ENCODE results near the gene PIP5KL1. TPM values are rescaled to one million over a fixed set of nuclear protein-coding genes. Genes with fewer than 3 reads are reported as not detected.
A peak's percentile ranks its signal among the peaks of the same experiment; 100 is the strongest.

PIP5KL1 gene
- total and polyA plus RNA-seq, 2 experiments from 2014 or later: 13.4 to 19.5 TPM

DNA sequence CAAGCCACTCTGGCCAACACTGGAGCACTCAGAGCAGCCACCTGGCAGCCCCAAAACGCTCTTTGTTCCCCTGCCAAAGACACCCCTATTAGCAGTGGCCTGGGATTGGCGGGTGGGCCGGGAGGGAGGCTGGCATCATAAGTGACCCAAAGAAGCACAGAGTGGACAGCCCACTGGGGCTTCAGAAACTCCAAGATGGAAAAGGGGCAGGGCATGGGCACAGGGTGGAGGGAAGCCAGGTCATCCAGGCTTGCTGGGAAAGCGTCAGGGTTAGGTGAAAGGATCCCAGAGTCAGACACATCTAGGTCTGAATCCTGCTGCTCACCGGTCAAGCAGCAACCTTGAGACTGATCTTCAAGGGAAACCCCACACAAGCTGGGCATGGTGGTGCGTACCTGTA, 35.4 kb upstream of the PIP5KL1 start (continued):
- TF ChIP-seq, protein P1, sequence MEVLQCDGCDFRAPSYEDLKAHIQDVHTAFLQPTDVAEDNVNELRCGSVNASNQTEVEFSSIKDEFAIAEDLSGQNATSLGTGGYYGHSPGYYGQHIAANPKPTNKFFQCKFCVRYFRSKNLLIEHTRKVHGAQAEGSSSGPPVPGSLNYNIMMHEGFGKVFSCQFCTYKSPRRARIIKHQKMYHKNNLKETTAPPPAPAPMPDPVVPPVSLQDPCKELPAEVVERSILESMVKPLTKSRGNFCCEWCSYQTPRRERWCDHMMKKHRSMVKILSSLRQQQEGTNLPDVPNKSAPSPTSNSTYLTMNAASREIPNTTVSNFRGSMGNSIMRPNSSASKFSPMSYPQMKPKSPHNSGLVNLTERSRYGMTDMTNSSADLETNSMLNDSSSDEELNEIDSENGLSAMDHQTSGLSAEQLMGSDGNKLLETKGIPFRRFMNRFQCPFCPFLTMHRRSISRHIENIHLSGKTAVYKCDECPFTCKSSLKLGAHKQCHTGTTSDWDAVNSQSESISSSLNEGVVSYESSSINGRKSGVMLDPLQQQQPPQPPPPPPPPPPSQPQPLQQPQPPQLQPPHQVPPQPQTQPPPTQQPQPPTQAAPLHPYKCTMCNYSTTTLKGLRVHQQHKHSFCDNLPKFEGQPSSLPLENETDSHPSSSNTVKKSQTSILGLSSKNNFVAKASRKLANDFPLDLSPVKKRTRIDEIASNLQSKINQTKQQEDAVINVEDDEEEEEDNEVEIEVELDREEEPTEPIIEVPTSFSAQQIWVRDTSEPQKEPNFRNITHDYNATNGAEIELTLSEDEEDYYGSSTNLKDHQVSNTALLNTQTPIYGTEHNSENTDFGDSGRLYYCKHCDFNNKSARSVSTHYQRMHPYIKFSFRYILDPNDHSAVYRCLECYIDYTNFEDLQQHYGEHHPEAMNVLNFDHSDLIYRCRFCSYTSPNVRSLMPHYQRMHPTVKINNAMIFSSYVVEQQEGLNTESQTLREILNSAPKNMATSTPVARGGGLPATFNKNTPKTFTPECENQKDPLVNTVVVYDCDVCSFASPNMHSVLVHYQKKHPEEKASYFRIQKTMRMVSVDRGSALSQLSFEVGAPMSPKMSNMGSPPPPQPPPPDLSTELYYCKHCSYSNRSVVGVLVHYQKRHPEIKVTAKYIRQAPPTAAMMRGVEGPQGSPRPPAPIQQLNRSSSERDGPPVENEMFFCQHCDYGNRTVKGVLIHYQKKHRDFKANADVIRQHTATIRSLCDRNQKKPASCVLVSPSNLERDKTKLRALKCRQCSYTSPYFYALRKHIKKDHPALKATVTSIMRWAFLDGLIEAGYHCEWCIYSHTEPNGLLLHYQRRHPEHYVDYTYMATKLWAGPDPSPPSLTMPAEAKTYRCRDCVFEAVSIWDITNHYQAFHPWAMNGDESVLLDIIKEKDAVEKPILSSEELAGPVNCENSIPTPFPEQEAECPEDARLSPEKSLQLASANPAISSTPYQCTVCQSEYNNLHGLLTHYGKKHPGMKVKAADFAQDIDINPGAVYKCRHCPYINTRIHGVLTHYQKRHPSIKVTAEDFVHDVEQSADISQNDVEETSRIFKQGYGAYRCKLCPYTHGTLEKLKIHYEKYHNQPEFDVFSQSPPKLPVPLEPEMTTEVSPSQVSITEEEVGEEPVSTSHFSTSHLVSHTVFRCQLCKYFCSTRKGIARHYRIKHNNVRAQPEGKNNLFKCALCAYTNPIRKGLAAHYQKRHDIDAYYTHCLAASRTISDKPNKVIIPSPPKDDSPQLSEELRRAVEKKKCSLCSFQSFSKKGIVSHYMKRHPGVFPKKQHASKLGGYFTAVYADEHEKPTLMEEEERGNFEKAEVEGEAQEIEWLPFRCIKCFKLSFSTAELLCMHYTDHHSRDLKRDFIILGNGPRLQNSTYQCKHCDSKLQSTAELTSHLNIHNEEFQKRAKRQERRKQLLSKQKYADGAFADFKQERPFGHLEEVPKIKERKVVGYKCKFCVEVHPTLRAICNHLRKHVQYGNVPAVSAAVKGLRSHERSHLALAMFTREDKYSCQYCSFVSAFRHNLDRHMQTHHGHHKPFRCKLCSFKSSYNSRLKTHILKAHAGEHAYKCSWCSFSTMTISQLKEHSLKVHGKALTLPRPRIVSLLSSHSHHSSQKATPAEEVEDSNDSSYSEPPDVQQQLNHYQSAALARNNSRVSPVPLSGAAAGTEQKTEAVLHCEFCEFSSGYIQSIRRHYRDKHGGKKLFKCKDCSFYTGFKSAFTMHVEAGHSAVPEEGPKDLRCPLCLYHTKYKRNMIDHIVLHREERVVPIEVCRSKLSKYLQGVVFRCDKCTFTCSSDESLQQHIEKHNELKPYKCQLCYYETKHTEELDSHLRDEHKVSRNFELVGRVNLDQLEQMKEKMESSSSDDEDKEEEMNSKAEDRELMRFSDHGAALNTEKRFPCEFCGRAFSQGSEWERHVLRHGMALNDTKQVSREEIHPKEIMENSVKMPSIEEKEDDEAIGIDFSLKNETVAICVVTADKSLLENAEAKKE (CRISPR knock-in tag; IDR thresholded peaks at IDR 0.05): no peak
- TF ChIP-seq CREB1 (CRISPR knock-in tag; IDR thresholded peaks at IDR 0.05; ENCODE audit: low read depth): no peak
- no peak for TF ChIP-seq ZNF114 (CRISPR knock-in tag; IDR thresholded peaks at IDR 0.05)
- TF ChIP-seq NANOG (IDR thresholded peaks at IDR 0.05; ENCODE audit: borderline replicate concordance): no peak
- no peak for TF ChIP-seq STAT1 (IDR thresholded peaks at IDR 0.05; ENCODE audit: unreplicated experiment)
- TF ChIP-seq EZH2phosphoT487 (IDR thresholded peaks at IDR 0.05; ENCODE audit: unreplicated experiment): no peak

DNA sequence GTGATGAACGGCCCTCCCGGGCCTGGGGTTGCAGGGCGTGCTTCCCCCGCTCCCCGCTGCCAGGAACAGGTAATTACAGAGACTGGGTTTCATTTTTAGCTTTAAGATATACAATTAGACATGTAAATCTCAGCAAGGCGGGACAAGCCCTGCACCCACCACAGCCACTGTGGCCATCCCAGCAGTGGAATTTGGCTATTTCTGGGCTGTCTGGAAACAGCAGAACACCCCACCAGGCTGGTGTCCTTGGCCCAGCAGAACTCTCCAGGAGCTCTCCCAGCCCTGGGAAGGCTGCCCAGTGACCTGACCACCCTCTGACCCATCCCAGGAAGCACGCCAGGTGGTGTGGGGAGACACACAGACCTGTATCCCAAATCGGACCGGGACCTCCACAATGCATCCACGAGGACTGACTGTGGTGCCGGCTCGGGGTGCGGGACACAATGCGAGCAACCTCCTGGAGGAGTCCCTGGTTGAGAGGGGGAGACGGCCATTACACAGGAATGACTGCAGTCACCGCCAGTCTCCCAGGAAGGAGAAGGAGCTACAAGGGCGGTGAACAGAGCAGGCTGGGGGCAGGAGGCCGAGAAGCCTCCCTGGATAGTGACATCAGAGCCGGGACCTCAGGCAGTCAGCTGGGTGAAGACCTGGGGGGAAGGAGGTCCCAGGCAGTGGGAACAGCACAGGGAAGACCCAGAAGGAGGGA, 32.9 kb upstream of the PIP5KL1 start:
- Histone ChIP-seq H3K4me1 (ENCODE audit: insufficient read depth) (peaks cover 21% of the 10 kb centered on the region), H4K20me1 (replicated peaks; ENCODE audit: insufficient read depth) (peaks cover 22% of the 10 kb centered on the region), H3K4me3 (no peak overlapping the region), H3K36me3 (ENCODE audit: insufficient read depth) (no peaks in the 10 kb centered on the region), H3K4me2 (no peak overlapping the region), H3K27ac (ENCODE audit: low read depth) (0 out of 2 replicates have a peak overlapping the region, but pooled peaks have one; percentile 26), H3K27me3 (ENCODE audit: insufficient read depth) (no peaks in the 10 kb centered on the region), H3F3A (replicated peaks; ENCODE audit: low read depth) (0 out of 2 replicates have a peak, but pooled peaks cover 5% of the 10 kb centered on the region), H3K79me2 (replicated peaks; ENCODE audit: insufficient read depth) (peaks cover 99% of the 10 kb centered on the region), H3K9me2 (ENCODE audit: insufficient read depth) (no peaks in the 10 kb centered on the region), H2AFZ (no peak overlapping the region)
- ATAC-seq (no peak), DNase-seq (ENCODE audit: low spot score) (no peak)
- H3K4me3 Mint-ChIP-seq: no peak overlapping the region
- H3K27me3 Mint-ChIP-seq (ENCODE audit: insufficient read depth, low read depth, poor library complexity): peaks cover 17% of the 10 kb centered on the region
- no peaks in the 10 kb centered on the region for H3K9me3 Mint-ChIP-seq
- H3K27ac Mint-ChIP-seq: peak overlapping the region; percentile 44
- H3K36me3 Mint-ChIP-seq (ENCODE audit: low read depth): peaks cover 2% of the 10 kb centered on the region; the same call in 1 of the 3 replicates
- H3K4me1 Mint-ChIP-seq: peaks cover 71% of the 10 kb centered on the region
- TF ChIP-seq JUNB (IDR thresholded peaks at IDR 0.05; ENCODE audit: unreplicated experiment): no peak
- TF ChIP-seq EZH2 (IDR thresholded peaks at IDR 0.05; ENCODE audit: low read depth, unreplicated experiment): no peak
- TF ChIP-seq ZNF114 (CRISPR knock-in tag; IDR thresholded peaks at IDR 0.05): no peak
- TF ChIP-seq ZNF331 (CRISPR knock-in tag; IDR thresholded peaks at IDR 0.05; ENCODE audit: low read depth): no peak
- no peak for TF ChIP-seq EZH2phosphoT487 (IDR thresholded peaks at IDR 0.05; ENCODE audit: unreplicated experiment)
- TF ChIP-seq, protein P2, sequence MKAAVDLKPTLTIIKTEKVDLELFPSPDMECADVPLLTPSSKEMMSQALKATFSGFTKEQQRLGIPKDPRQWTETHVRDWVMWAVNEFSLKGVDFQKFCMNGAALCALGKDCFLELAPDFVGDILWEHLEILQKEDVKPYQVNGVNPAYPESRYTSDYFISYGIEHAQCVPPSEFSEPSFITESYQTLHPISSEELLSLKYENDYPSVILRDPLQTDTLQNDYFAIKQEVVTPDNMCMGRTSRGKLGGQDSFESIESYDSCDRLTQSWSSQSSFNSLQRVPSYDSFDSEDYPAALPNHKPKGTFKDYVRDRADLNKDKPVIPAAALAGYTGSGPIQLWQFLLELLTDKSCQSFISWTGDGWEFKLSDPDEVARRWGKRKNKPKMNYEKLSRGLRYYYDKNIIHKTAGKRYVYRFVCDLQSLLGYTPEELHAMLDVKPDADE (IDR thresholded peaks at IDR 0.05): no peak
- no peak for TF ChIP-seq CREB1 (CRISPR knock-in tag; IDR thresholded peaks at IDR 0.05; ENCODE audit: low read depth)
- no peak for TF ChIP-seq STAT1 (IDR thresholded peaks at IDR 0.05; ENCODE audit: unreplicated experiment)
- no peak for TF ChIP-seq POLR2AphosphoS5 (IDR thresholded peaks at IDR 0.05; ENCODE audit: low read depth)
- TF ChIP-seq, protein P3, sequence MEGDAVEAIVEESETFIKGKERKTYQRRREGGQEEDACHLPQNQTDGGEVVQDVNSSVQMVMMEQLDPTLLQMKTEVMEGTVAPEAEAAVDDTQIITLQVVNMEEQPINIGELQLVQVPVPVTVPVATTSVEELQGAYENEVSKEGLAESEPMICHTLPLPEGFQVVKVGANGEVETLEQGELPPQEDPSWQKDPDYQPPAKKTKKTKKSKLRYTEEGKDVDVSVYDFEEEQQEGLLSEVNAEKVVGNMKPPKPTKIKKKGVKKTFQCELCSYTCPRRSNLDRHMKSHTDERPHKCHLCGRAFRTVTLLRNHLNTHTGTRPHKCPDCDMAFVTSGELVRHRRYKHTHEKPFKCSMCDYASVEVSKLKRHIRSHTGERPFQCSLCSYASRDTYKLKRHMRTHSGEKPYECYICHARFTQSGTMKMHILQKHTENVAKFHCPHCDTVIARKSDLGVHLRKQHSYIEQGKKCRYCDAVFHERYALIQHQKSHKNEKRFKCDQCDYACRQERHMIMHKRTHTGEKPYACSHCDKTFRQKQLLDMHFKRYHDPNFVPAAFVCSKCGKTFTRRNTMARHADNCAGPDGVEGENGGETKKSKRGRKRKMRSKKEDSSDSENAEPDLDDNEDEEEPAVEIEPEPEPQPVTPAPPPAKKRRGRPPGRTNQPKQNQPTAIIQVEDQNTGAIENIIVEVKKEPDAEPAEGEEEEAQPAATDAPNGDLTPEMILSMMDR (conservative IDR thresholded peaks at IDR 0.05; ENCODE audit: low read depth in 2 of 2): no peak
